ENCODE results near the gene PRKG1. TPM values are rescaled to one million over a fixed set of nuclear protein-coding genes. Genes with fewer than 3 reads are reported as not detected.
"Not testable (repeated sequence)": the region's sequence is repeated elsewhere in the genome, so short reads cannot be mapped to it uniquely, and the experiment has no call there.

The PRKG1 gene
- polyA plus RNA-seq, 1 donor: 12.0 TPM

- H3K9me3 ChIP-seq (ENCODE audit: control insufficient read depth, low read depth, low read length): no peaks in the 10 kb centered on the region
- H3K4me3 ChIP-seq (ENCODE audit: low read length): no peak overlapping the region
- DNase-seq: no peak
- WGBS (ENCODE audit: insufficient coverage, low lambda C conversion rate): no CpG with 5 or more reads among the region's 2 CpGs
- H3K36me3 ChIP-seq (ENCODE audit: control insufficient read depth, insufficient read depth, low read length): no peaks in the 10 kb centered on the region
- H3K27me3 ChIP-seq (ENCODE audit: control insufficient read depth, insufficient read depth, low read length): no peaks in the 10 kb centered on the region
- no peaks in the 10 kb centered on the region for H3K4me1 ChIP-seq (ENCODE audit: control insufficient read depth, insufficient read depth, low read length)
- no peak overlapping the region for H3K27ac ChIP-seq (ENCODE audit: low read length)
Measured at GRCh38 chr10:51574248-51575048, 500.2 kb downstream of the PRKG1 start.

GRCh38 chr10:51581196-51581595 is 506.9 kb downstream of the PRKG1 start:
- not testable (repeated sequence) for H3K27ac ChIP-seq (ENCODE audit: low read length); DNase-seq; H3K9me3 ChIP-seq (ENCODE audit: control insufficient read depth, low read depth, low read length); H3K4me1 ChIP-seq (ENCODE audit: control insufficient read depth, insufficient read depth, low read length); H3K36me3 ChIP-seq (ENCODE audit: control insufficient read depth, insufficient read depth, low read length); H3K4me3 ChIP-seq (ENCODE audit: low read length); H3K27me3 ChIP-seq (ENCODE audit: control insufficient read depth, insufficient read depth, low read length)
- WGBS (ENCODE audit: insufficient coverage, low lambda C conversion rate): no CpG with 5 or more reads among the region's 6 CpGs

DNA sequence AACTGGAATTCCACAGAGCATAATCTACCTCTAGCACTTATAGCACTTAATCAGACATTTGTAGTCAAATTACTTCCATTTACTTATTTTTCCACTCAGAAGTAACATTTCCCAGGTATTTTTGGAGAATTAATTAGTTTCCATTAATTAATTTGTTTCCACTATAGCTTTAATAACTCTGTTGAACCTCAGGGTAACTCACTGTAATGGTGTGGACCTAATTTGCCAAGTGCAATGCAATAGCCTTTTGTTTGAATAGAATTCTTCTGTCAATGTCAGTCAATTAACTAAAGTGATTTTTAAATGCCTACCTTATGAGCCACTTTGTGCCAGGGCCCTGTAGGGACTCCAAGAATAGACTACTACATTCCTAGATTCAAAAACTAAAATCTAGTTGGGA is 509.7 kb downstream of the PRKG1 start:
- no peaks in the 10 kb centered on the region for H3K9me3 ChIP-seq (ENCODE audit: control insufficient read depth, low read depth, low read length)
- no peak for DNase-seq
- no peaks in the 10 kb centered on the region for H3K4me1 ChIP-seq (ENCODE audit: control insufficient read depth, insufficient read depth, low read length)
- no peaks in the 10 kb centered on the region for H3K27me3 ChIP-seq (ENCODE audit: control insufficient read depth, insufficient read depth, low read length)
- no peak overlapping the region for H3K4me3 ChIP-seq (ENCODE audit: low read length)
- H3K36me3 ChIP-seq (ENCODE audit: control insufficient read depth, insufficient read depth, low read length): no peaks in the 10 kb centered on the region
- H3K27ac ChIP-seq (ENCODE audit: low read length): no peak overlapping the region

DNA sequence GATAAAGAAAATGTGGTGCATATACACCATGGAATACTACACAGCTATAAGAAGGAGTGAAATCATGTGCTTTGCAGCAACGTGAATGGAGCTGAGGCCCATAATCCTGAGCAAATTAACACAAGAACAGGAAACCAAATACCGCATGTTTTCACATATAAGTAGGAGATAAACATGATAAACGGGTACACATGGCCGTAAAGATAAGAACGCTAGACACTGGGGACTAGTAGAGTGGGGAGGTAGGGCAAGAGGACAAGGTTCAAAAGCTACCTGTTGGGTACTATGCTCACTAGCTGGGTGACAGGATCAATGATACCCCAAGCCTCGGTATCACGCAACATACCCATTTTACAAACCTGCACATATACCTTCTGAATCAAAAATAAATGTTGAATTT is 511.5 kb downstream of the PRKG1 start:
- no peaks in the 10 kb centered on the region for H3K4me1 ChIP-seq (ENCODE audit: control insufficient read depth, insufficient read depth, low read length)
- no peaks in the 10 kb centered on the region for H3K27me3 ChIP-seq (ENCODE audit: control insufficient read depth, insufficient read depth, low read length)
- 44% methylated on average over 2 of the region's 7 CpGs for WGBS (ENCODE audit: insufficient coverage, low lambda C conversion rate)
- H3K9me3 ChIP-seq (ENCODE audit: control insufficient read depth, low read depth, low read length): no peaks in the 10 kb centered on the region
- H3K4me3 ChIP-seq (ENCODE audit: low read length): no peak overlapping the region
- no peaks in the 10 kb centered on the region for H3K36me3 ChIP-seq (ENCODE audit: control insufficient read depth, insufficient read depth, low read length)
- no peak for DNase-seq
- no peak overlapping the region for H3K27ac ChIP-seq (ENCODE audit: low read length)

DNA sequence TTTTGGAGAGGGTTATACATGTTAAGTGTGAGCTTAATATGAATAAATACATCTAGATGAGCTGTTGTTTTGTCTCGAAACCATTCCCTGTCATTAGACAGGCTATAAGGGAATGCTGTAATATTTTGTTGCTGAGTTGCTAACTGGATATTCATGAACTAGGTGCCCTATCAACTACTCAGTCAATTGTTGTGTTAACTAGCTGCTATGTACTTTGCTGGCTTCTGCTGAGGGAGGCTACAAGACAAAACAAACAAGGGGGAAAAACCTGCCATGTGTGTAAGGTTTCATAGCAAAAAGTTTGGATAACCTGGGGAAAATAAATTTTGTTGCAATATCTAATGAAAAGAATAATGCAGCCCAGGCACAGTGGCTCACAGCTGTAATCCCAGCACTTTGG is 514.7 kb downstream of the PRKG1 start:
- WGBS (ENCODE audit: insufficient coverage, low lambda C conversion rate): no CpG with 5 or more reads among the region's 1 CpG
- no peaks in the 10 kb centered on the region for H3K4me1 ChIP-seq (ENCODE audit: control insufficient read depth, insufficient read depth, low read length)
- H3K4me3 ChIP-seq (ENCODE audit: low read length): no peak overlapping the region
- H3K9me3 ChIP-seq (ENCODE audit: control insufficient read depth, low read depth, low read length): no peaks in the 10 kb centered on the region
- H3K27ac ChIP-seq (ENCODE audit: low read length): no peak overlapping the region
- no peaks in the 10 kb centered on the region for H3K27me3 ChIP-seq (ENCODE audit: control insufficient read depth, insufficient read depth, low read length)
- H3K36me3 ChIP-seq (ENCODE audit: control insufficient read depth, insufficient read depth, low read length): no peaks in the 10 kb centered on the region
- DNase-seq: no peak

GRCh38 chr10:51590818-51591217 is 516.5 kb downstream of the PRKG1 start:
- H3K9me3 ChIP-seq (ENCODE audit: control insufficient read depth, low read depth, low read length): no peaks in the 10 kb centered on the region
- DNase-seq: no peak
- 33% methylated on average over 1 of the region's 2 CpGs for WGBS (ENCODE audit: insufficient coverage, low lambda C conversion rate)
- no peak overlapping the region for H3K4me3 ChIP-seq (ENCODE audit: low read length)
- H3K27me3 ChIP-seq (ENCODE audit: control insufficient read depth, insufficient read depth, low read length): no peaks in the 10 kb centered on the region
- H3K27ac ChIP-seq (ENCODE audit: low read length): no peak overlapping the region
- H3K4me1 ChIP-seq (ENCODE audit: control insufficient read depth, insufficient read depth, low read length): no peaks in the 10 kb centered on the region
- no peaks in the 10 kb centered on the region for H3K36me3 ChIP-seq (ENCODE audit: control insufficient read depth, insufficient read depth, low read length)

DNA sequence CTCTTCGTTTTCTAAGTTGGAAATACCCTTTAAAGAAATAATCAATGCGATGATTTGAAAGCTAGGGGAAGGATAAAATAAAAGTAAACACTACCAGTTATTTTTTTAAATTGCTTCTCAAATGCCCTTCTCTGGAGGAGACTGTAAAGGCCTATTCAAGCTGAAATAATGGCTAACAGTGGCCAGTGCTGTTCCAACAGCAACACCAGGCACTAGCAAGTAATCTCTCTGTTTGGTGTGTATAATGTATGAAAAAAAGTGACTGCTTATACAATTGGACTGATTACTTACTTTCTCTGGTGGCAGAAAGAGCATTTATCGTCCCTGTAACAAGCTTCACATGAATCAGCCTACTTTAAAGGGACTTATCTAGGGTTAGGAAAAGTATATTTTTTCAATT is 522.4 kb downstream of the PRKG1 start:
- H3K9me3 ChIP-seq (ENCODE audit: control insufficient read depth, low read depth, low read length): no peaks in the 10 kb centered on the region
- 100% methylated on average over 2 of the region's 3 CpGs for WGBS (ENCODE audit: insufficient coverage, low lambda C conversion rate)
- no peak overlapping the region for H3K4me3 ChIP-seq (ENCODE audit: low read length)
- H3K27me3 ChIP-seq (ENCODE audit: control insufficient read depth, insufficient read depth, low read length): no peaks in the 10 kb centered on the region
- no peak for DNase-seq
- H3K4me1 ChIP-seq (ENCODE audit: control insufficient read depth, insufficient read depth, low read length): no peaks in the 10 kb centered on the region
- H3K27ac ChIP-seq (ENCODE audit: low read length): no peak overlapping the region
- H3K36me3 ChIP-seq (ENCODE audit: control insufficient read depth, insufficient read depth, low read length): no peaks in the 10 kb centered on the region

- H3K4me3 ChIP-seq (ENCODE audit: low read length): no peak overlapping the region
- no peaks in the 10 kb centered on the region for H3K9me3 ChIP-seq (ENCODE audit: control insufficient read depth, low read depth, low read length)
- no peak overlapping the region for H3K27ac ChIP-seq (ENCODE audit: low read length)
- no peaks in the 10 kb centered on the region for H3K27me3 ChIP-seq (ENCODE audit: control insufficient read depth, insufficient read depth, low read length)
- H3K4me1 ChIP-seq (ENCODE audit: control insufficient read depth, insufficient read depth, low read length): no peaks in the 10 kb centered on the region
- WGBS (ENCODE audit: insufficient coverage, low lambda C conversion rate): 100% methylated on average over 1 of the region's 1 CpG
- H3K36me3 ChIP-seq (ENCODE audit: control insufficient read depth, insufficient read depth, low read length): no peaks in the 10 kb centered on the region
- no peak for DNase-seq
Measured at GRCh38 chr10:51599647-51600046, 525.4 kb downstream of the PRKG1 start.

DNA sequence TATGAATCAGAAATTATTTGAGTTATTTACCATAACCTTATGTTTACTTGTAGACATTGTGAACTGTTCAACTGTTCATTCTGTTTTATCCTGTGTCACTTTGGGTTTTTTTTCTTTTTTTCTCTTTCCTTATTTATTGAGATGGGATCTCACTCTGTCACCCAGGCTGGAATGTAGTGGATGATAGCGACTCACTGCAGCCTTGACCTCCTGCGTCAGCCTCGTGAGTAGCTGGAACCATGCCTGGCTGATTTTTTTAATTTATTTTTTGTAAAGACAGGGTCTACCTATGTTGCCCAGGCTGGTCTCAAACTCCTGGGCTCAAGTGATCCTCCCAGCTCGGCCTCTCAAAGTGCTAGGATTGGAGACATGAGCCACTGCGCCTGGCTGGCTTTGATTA is 528.0 kb downstream of the PRKG1 start:
- Histone ChIP-seq H3K4me1 (ENCODE audit: control insufficient read depth, insufficient read depth, low read length) (no peaks in the 10 kb centered on the region), H3K27me3 (ENCODE audit: control insufficient read depth, insufficient read depth, low read length) (no peaks in the 10 kb centered on the region), H3K27ac (ENCODE audit: low read length) (no peak overlapping the region), H3K4me3 (ENCODE audit: low read length) (no peak overlapping the region), H3K36me3 (ENCODE audit: control insufficient read depth, insufficient read depth, low read length) (no peaks in the 10 kb centered on the region), H3K9me3 (ENCODE audit: control insufficient read depth, low read depth, low read length) (no peaks in the 10 kb centered on the region)
- whole genome bisulfite sequencing (ENCODE audit: insufficient coverage, low lambda C conversion rate): 70% methylated on average over 2 of the region's 5 CpGs
- DNase-seq: no peak

DNA sequence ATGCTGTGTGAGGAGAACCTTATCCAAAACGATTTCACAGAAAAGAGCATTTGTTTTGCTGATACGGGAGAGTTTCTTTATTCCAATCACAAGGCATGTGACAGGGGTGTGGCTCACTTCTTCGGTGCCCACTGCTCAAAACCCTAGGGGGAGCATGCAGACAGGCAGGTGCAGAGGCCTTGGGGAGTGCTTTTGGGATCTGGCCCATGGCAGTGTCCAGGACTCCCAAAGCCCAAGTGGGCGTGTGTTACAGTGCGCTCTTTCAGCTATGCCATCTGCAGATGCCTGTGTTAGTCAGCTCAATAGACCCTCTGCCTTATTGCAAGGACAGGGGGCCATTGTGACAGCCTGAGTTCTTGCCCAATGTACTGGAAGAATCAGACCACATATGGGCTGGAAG is 530.3 kb downstream of the PRKG1 start:
- H3K4me3 ChIP-seq (ENCODE audit: low read length): no peak overlapping the region
- H3K36me3 ChIP-seq (ENCODE audit: control insufficient read depth, insufficient read depth, low read length): no peaks in the 10 kb centered on the region
- no peak for DNase-seq
- no peak overlapping the region for H3K27ac ChIP-seq (ENCODE audit: low read length)
- no peaks in the 10 kb centered on the region for H3K27me3 ChIP-seq (ENCODE audit: control insufficient read depth, insufficient read depth, low read length)
- H3K9me3 ChIP-seq (ENCODE audit: control insufficient read depth, low read depth, low read length): no peaks in the 10 kb centered on the region
- no CpG with 5 or more reads among the region's 5 CpGs for WGBS (ENCODE audit: insufficient coverage, low lambda C conversion rate)
- H3K4me1 ChIP-seq (ENCODE audit: control insufficient read depth, insufficient read depth, low read length): no peaks in the 10 kb centered on the region

GRCh38 chr10:51606825-51607462 is 532.7 kb downstream of the PRKG1 start:
- Histone ChIP-seq H3K36me3 (ENCODE audit: control insufficient read depth, insufficient read depth, low read length) (no peaks in the 10 kb centered on the region), H3K27ac (ENCODE audit: low read length) (no peak overlapping the region), H3K9me3 (ENCODE audit: control insufficient read depth, low read depth, low read length) (no peaks in the 10 kb centered on the region), H3K4me3 (ENCODE audit: low read length) (no peak overlapping the region), H3K4me1 (ENCODE audit: control insufficient read depth, insufficient read depth, low read length) (no peaks in the 10 kb centered on the region), H3K27me3 (ENCODE audit: control insufficient read depth, insufficient read depth, low read length) (no peaks in the 10 kb centered on the region)
- WGBS (ENCODE audit: insufficient coverage, low lambda C conversion rate): 94% methylated on average over 3 of the region's 6 CpGs
- DNase-seq: no peak

Measured in large intestine (tissue), 3 donors.